Endodermal cell (in vitro differentiated cells): Measurements from ENCODE around the gene CTRB1. TPM values are rescaled to one million over a fixed set of nuclear protein-coding genes. Genes with fewer than 3 reads are reported as not detected.

Source experiments
- DNase-seq: peaks from one replicate; pipeline ENCODE4 v3.0.0-alpha.2; 2017
- H3K27ac ChIP-seq: 2 replicates; pipeline ENCODE4 v1.5.1; 2013; ENCODE audit warnings: mild to moderate bottlenecking, low read depth, low read length, moderate library complexity
- H3K27me3 ChIP-seq: 2 replicates; pipeline ENCODE4 v1.6.1; 2013; ENCODE audit warnings: mild to moderate bottlenecking, low read length, moderate library complexity; ENCODE audit not compliant: insufficient read depth, control insufficient read depth, poor library complexity, severe bottlenecking
- H3K36me3 ChIP-seq: 2 replicates; pipeline ENCODE4 v1.7.0; 2013; ENCODE audit warnings: mild to moderate bottlenecking, low read length, moderate library complexity; ENCODE audit not compliant: control insufficient read depth, insufficient read depth
- H3K4me1 ChIP-seq: one replicate; pipeline ENCODE4 v1.7.0; 2013; ENCODE audit warnings: low read length; ENCODE audit not compliant: control insufficient read depth, insufficient read depth
- H3K4me3 ChIP-seq: 2 replicates; pipeline ENCODE4 v1.5.1; 2013; ENCODE audit warnings: mild to moderate bottlenecking, low read length, moderate library complexity
- H3K9ac ChIP-seq: 2 replicates; pipeline ENCODE4 v1.6.1; 2013; ENCODE audit warnings: mild to moderate bottlenecking, low read length, moderate library complexity; ENCODE audit not compliant: poor library complexity, severe bottlenecking; ENCODE audit errors: extremely low read depth
- H3K9me3 ChIP-seq: 2 replicates; pipeline ENCODE4 v1.6.1; 2013; ENCODE audit warnings: mild to moderate bottlenecking, low read length, moderate library complexity; ENCODE audit not compliant: control insufficient read depth
- H3K27ac Mint-ChIP-seq: 2 replicates; pipeline ENCODE4 v1.8.0; 2020; ENCODE audit warnings: mixed read lengths
- H3K27me3 Mint-ChIP-seq: 2 replicates; pipeline ENCODE4 v1.8.0; 2021; ENCODE audit warnings: mild to moderate bottlenecking, mixed read lengths; ENCODE audit not compliant: insufficient read depth
- H3K36me3 Mint-ChIP-seq: 2 replicates; pipeline ENCODE4 v1.8.0; 2020; ENCODE audit warnings: low read depth, mixed read lengths
- H3K4me1 Mint-ChIP-seq: 2 replicates; pipeline ENCODE4 v1.8.0; 2020; ENCODE audit warnings: mixed read lengths
- H3K4me3 Mint-ChIP-seq: 2 replicates; pipeline ENCODE4 v1.8.0; 2020; ENCODE audit warnings: mild to moderate bottlenecking, moderate library complexity, mixed read lengths
- H3K9me3 Mint-ChIP-seq: 2 replicates; pipeline ENCODE4 v1.8.0; 2020; ENCODE audit warnings: mild to moderate bottlenecking, mixed read lengths
- WGBS, 2 experiments: methylation state at CpG; one replicate each; pipeline versions ENCODE4 v1.1.5 to v1.1.7; 2013; ENCODE audit warnings: missing lambda C conversion rate in 2 of 2, mixed read lengths in 1 of 2; ENCODE audit not compliant: insufficient coverage in 1 of 2, insufficient read length in 1 of 2; 5-methylcytosine and 5-hydroxymethylcytosine counted together
- total RNA-seq, 2 donors: library from RNA; stranded (reverse); fragmentation: NEBNext Ultra II Directional in 1 of 2; extraction: Animal tissue kit (Norgen Biotek cat#: 25700) in 1 of 2; gene quantifications; 2 replicates in 1 of 2; 3 replicates in 1 of 2; pipeline ENCODE4 v1.2.1, GENCODE V29; 2021
- TF ChIP-seq, protein P1 (sequence below): fragments of 200-600 bp; sonication (generic); conservative IDR thresholded peaks from 2 replicates; pipeline ENCODE4 v1.5.0; 2021; ENCODE audit warnings: antibody characterized with exemption, mild to moderate bottlenecking

The CTRB1 gene
- total RNA-seq, 2 donors from 2014 or later, result not detected

DNA sequence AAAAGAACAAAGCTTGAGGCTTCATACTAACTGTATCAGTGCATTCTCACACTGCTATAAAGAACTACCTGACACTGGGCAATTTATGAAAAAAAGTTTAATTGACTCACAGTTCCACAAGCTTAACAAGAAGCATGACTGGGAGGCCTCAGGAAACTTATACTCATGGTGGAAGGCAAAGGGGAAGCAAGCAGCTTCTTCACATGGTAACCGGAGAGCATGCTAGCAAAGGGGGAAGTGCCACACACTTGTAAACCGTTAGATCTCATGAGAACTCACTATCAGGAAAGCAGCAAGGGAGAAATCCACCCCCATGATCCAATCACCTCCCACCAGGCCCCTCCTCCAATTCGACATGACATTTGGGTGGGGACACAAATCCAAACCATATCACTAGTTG, 37.2 kb upstream of the CTRB1 start:
- H3K4me3 ChIP-seq, result no peak overlapping the region
- H3K9me3 Mint-ChIP-seq, result peaks cover 12% of the 10 kb centered on the region
- no peak overlapping the region for H3K4me3 Mint-ChIP-seq
- DNase-seq, result no peak
- H3K4me1 Mint-ChIP-seq, result peaks cover 8% of the 10 kb centered on the region
- H3K9ac ChIP-seq, result no peak overlapping the region
- no peak overlapping the region for H3K27ac Mint-ChIP-seq
- H3K27ac ChIP-seq, result no peak overlapping the region
- no peaks in the 10 kb centered on the region for H3K36me3 Mint-ChIP-seq
- no peaks in the 10 kb centered on the region for H3K4me1 ChIP-seq
- no peaks in the 10 kb centered on the region for H3K27me3 ChIP-seq
- no peaks in the 10 kb centered on the region for H3K36me3 ChIP-seq
- TF ChIP-seq, protein P1, sequence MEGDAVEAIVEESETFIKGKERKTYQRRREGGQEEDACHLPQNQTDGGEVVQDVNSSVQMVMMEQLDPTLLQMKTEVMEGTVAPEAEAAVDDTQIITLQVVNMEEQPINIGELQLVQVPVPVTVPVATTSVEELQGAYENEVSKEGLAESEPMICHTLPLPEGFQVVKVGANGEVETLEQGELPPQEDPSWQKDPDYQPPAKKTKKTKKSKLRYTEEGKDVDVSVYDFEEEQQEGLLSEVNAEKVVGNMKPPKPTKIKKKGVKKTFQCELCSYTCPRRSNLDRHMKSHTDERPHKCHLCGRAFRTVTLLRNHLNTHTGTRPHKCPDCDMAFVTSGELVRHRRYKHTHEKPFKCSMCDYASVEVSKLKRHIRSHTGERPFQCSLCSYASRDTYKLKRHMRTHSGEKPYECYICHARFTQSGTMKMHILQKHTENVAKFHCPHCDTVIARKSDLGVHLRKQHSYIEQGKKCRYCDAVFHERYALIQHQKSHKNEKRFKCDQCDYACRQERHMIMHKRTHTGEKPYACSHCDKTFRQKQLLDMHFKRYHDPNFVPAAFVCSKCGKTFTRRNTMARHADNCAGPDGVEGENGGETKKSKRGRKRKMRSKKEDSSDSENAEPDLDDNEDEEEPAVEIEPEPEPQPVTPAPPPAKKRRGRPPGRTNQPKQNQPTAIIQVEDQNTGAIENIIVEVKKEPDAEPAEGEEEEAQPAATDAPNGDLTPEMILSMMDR, result no peak
- H3K27me3 Mint-ChIP-seq, result peaks cover 5% of the 10 kb centered on the region
- peaks cover 13% of the 10 kb centered on the region for H3K9me3 ChIP-seq
- WGBS, 2 experiments, result 63 to 100% methylated on average over 1 to 3 of the region's 3 CpGs

DNA sequence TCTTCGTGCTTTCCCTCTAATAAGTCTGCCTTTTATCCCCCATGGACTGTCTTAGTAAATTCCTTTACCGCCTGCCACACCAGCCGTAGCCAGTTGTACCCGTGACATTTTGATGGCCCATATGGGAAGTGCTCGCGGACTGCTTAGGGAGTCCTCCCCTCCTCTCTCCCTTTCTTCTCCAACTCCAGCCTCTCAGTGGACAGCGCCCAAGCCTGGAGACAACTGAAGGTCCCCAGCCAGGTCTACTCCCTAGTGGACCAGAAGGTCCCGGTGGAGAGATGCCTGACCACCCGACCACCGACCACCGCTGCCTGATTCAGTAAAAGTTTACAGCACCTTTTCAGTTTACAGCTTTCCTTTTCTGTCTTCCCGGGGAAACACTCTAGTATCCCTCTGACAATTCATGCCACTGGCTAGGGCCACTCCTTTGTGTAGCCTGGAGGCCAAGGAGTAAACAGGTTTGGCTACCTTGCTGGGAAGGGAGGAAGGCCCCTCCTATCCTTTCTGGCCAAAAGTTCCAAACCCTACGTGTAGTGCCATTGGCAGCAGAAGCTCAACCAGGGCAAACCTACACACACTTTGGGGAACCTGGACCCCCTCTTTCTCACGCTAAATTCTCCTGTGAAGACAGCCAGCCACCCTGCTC, 29.8 kb upstream of the CTRB1 start:
- no peaks in the 10 kb centered on the region for H3K27me3 ChIP-seq
- no peak overlapping the region for H3K27ac Mint-ChIP-seq
- H3K9me3 ChIP-seq, result no peaks in the 10 kb centered on the region
- H3K27ac ChIP-seq, result no peak overlapping the region
- WGBS, 2 experiments, result 91 to 92% methylated on average over 10 to 14 of the region's 14 CpGs
- H3K4me1 Mint-ChIP-seq, result no peaks in the 10 kb centered on the region
- TF ChIP-seq, protein P1, result no peak
- H3K9me3 Mint-ChIP-seq, result peaks cover 5% of the 10 kb centered on the region
- no peak overlapping the region for H3K4me3 ChIP-seq
- no peak overlapping the region for H3K9ac ChIP-seq
- H3K36me3 ChIP-seq, result no peaks in the 10 kb centered on the region
- H3K4me1 ChIP-seq, result no peaks in the 10 kb centered on the region
- H3K27me3 Mint-ChIP-seq, result peaks cover 15% of the 10 kb centered on the region
- DNase-seq, result no peak
- H3K36me3 Mint-ChIP-seq, result no peaks in the 10 kb centered on the region
- no peak overlapping the region for H3K4me3 Mint-ChIP-seq

DNA sequence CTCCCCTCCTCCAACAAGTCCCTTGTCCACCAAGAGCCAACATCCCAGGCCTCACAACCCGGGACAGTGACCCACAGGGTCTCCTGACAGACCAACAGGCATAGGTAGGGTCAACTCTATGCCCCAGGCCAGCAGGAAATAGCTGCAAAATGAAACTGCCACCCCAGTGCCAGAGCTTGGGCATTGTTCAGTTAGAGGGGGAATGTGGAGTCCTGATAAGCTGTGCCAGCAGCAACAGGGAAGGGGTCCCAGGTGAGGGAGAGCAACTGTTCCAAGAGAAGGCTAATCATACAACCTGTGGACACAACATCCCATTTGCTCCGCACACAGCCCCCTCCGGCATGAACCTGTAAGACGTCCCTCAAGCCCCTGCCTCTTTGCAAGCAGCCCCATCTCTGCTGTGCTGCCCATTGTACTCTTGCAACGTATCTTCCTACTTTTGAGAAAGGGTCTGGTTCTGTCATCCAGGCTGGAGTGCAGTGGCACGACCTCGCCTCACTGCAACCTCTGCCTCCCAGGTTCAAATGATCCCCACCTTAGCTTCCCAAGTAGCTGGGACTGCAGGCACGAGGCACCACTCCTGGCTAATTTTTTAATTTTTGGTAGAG, 29.0 kb upstream of the CTRB1 start:
- Histone ChIP-seq H3K9me3 (no peaks in the 10 kb centered on the region), H3K36me3 (no peaks in the 10 kb centered on the region), H3K4me3 (no peak overlapping the region), H3K9ac (no peak overlapping the region), H3K27ac (no peak overlapping the region), H3K4me1 (no peaks in the 10 kb centered on the region), H3K27me3 (no peaks in the 10 kb centered on the region)
- TF ChIP-seq, protein P1, result no peak
- DNase-seq, result no peak
- Mint-ChIP-seq H3K9me3 (peaks cover 5% of the 10 kb centered on the region), H3K27me3 (peaks cover 15% of the 10 kb centered on the region), H3K4me3 (no peak overlapping the region), H3K36me3 (no peaks in the 10 kb centered on the region), H3K27ac (no peak overlapping the region), H3K4me1 (no peaks in the 10 kb centered on the region)
- 85 to 89% methylated on average over 8 of the region's 8 CpGs for WGBS, 2 experiments
